Naive thymus-derived CD8-positive, alpha-beta T cell (primary cell): ENCODE results near the gene PFN4. TPM values are rescaled to one million over a fixed set of nuclear protein-coding genes. Genes with fewer than 3 reads are reported as not detected.
A peak's percentile ranks its signal among the peaks of the same experiment; 100 is the strongest.

Experiments
- ATAC-seq, 2 donors: fragments of 150-1000 bp; cut with Tn5 transposase in 1 of 2; sonication (Bioruptor Pico), chemical (Tn5 transposase) in 1 of 2; 1 replicate in 1 of 2; 2 replicates in 1 of 2; pipeline ENCODE4 v1.10.0; 2021; ENCODE audit warnings: mild to moderate bottlenecking in 2 of 2, moderate library complexity in 2 of 2
- POLR2A ChIA-PET: fragments of 350-600 bp; sonication (Branson Sonifier 250); formaldehyde crosslinking; loops from one replicate; lab custom pipeline; 2021; ENCODE audit warnings: antibody characterized with exemption; lab: Charles Lee
- DNase-seq, 10 donors: peaks; one replicate each; pipeline versions ENCODE4 v3.0.0 to v3.0.0-alpha.2; 2020 to 2022
- H3K27ac Mint-ChIP-seq, 10 donors: one replicate each; pipeline ENCODE4 v1.8.0; 2020 to 2022; ENCODE audit warnings: mild to moderate bottlenecking in 10 of 10, mixed read lengths in 10 of 10, moderate library complexity in 4 of 10, inconsistent platforms in 1 of 10
- H3K27me3 Mint-ChIP-seq, 5 donors: one replicate each; pipeline ENCODE4 v1.8.0; 2021 to 2022; ENCODE audit warnings: mixed read lengths in 5 of 5
- H3K36me3 Mint-ChIP-seq, 3 donors: one replicate each; pipeline ENCODE4 v1.8.0; 2020 to 2022; ENCODE audit warnings: mixed read lengths in 3 of 3, mild to moderate bottlenecking in 2 of 3, inconsistent platforms in 1 of 3
- H3K4me1 Mint-ChIP-seq, 4 donors: one replicate each; pipeline ENCODE4 v1.8.0; 2021 to 2022; ENCODE audit warnings: mixed read lengths in 4 of 4
- H3K4me3 Mint-ChIP-seq, 10 donors: one replicate each; pipeline ENCODE4 v1.8.0; 2020 to 2022; ENCODE audit warnings: mild to moderate bottlenecking in 10 of 10, mixed read lengths in 10 of 10, moderate library complexity in 6 of 10, inconsistent platforms in 1 of 10
- H3K9me3 Mint-ChIP-seq, 9 donors: one replicate each; pipeline ENCODE4 v1.8.0; 2020 to 2022; ENCODE audit warnings: mixed read lengths in 9 of 9, mild to moderate bottlenecking in 3 of 9, inconsistent platforms in 1 of 9, moderate library complexity in 1 of 9
- polyA plus RNA-seq, 3 donors: library from polyadenylated mRNA; unstranded; fragments of 300-500 nt; fragmentation: Illumina TruSeq; gene quantifications; one replicate each; pipeline ENCODE4 v1.2.3, GENCODE V29; 2021
- total RNA-seq, 8 experiments: library from RNA in 2 of 8; stranded (reverse) in 2 of 8; gene quantifications; one replicate each; pipeline ENCODE4 v1.2.3 and lab custom pipeline; 2021 to 2026

The PFN4 gene, protein sequence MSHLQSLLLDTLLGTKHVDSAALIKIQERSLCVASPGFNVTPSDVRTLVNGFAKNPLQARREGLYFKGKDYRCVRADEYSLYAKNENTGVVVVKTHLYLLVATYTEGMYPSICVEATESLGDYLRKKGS
- total RNA-seq (not detected), polyA plus RNA-seq (not detected), total RNA-seq (lab: John Stamatoyannopoulos, UW) (0 to 0.98 (median 0.34) reads per million in 6 experiments)

DNA sequence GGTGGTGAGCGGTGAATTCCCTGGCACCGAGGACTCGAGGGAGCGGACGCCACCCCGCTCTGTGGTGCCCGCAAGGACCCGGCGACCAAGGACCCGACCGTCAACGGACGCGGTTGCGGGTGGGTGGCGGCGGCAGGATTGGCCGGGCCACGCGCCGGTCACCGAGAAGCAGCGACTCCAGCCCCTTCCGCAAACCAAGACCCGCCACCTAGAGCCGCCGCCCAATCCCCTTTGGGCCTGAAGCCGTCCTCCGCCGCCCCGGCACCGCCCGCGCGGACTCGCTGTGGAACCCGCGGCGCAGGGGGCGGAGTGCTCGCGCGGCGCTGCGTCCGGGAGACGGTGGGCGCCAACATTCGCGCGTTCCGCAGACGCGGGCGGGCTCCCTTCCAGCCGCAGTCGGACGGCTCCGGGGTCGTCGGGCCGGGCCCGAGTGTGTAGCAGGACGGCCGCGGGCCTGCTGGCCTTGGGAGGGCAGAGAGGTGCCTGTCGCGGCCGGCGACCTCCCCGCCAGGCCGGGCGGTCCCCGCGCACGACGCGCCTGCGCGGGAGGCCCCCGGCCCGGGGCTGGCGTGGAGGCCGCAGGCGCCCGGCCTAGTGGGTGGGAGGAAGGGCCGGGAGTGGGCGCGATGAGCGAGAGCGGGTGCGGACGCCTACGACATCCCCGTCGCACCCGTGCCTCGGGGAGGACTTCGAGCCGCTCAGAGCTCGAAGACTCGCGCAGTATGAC, at the start of gene PFN4, which contains the start of gene FAM228B:
Gene PFN4 (minus strand): TSS at position 140 of the 727 bp plus-strand sequence. CDS start 799 bp downstream, outside the sequence.
Gene FAM228B (plus strand): TSS at position 275 of the 727 bp plus-strand sequence. CDS start 893 bp downstream, outside the sequence.
- DNase-seq (peak; percentile 28 to 73 (median 52)), ATAC-seq (peak; percentile 90 to 93)
- Mint-ChIP-seq H3K27me3 (no peaks in the 10 kb centered on the region), H3K36me3 (no peaks in the 10 kb centered on the region), H3K9me3 (no peaks in the 10 kb centered on the region), H3K4me1 (peaks cover 8 to 22% (median 14%) of the 10 kb centered on the region in 4 donors), H3K4me3 (peak within 1 kb of the TSS; percentile 78 to 91 (median 87)), H3K27ac (peak within 1 kb of the TSS; percentile 61 to 93 (median 88))
- POLR2A ChIA-PET: interaction anchor here (0.8 to 2.3 kb wide), 4 partner anchors 13 to 236 kb away, joined by 3 to 10 read pairs (median 3); partner anchors contain the start of genes ATAD2B and WDCP

DNA sequence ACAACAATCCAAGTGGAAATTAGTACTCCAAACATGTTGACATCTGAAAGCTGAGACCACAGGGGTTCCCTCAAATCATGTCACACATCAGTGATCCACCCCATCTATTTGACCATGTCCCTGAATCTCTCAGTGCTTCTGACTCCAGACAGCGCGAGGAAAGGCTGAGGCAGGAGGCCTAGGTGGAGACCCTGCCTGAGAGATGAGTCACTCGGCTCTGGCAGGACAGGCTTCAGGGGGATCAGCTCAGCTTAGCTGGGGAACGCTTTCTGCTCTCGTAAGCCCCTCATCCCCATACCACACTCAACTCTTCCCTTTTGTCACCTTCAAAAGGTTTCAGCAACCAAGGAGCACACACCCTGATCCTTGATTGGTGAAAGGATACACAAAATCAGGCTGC, 45.9 kb upstream of the PFN4 start:
- Mint-ChIP-seq H3K36me3 (peaks cover 3 to 11% (median 7%) of the 10 kb centered on the region in 3 donors), H3K4me1 (peaks cover 0 to 3% (median 1%) of the 10 kb centered on the region in 4 donors), H3K27ac (no peak overlapping the region), H3K9me3 (peaks cover 0 to 2% (median 0%) of the 10 kb centered on the region in 9 donors), H3K4me3 (no peak overlapping the region), H3K27me3 (peaks cover 3 to 12% (median 4%) of the 10 kb centered on the region in 5 donors)
- ATAC-seq (no peak), DNase-seq (no peak)
- POLR2A ChIA-PET: no interaction called here

DNA sequence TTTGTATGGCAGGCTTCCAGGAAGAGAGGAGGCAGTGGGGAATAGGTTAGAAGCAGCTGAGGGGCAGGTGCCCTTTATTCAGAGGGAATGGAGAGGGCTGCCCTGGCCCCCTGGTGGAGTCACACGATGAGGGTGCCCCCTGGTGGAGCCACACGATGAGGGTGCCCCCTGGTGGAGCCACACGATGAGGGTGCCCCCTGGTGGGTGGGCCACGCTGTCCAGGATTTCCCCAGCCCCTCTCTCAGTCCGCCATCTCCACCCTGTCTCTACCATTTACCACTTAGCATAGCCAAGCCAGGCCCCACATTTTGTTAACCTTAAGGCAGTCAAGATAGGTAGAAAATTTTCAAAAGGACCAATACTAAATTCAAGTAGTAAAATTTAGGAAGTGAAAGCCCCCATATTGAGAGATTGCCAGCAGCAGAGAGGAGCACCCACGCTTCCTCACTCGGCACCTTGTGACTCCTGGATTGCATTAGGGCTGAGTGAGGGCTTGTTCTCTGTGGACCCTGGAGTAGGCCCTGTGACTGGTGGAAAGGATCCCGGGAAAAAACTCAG, 41.4 kb upstream of the PFN4 start:
- H3K9me3 Mint-ChIP-seq: peaks cover 0 to 9% (median 0%) of the 10 kb centered on the region in 9 donors
- peaks cover 0 to 3% (median 2%) of the 10 kb centered on the region in 4 donors for H3K4me1 Mint-ChIP-seq
- H3K4me3 Mint-ChIP-seq: no peak overlapping the region
- no peak overlapping the region for H3K27ac Mint-ChIP-seq
- ATAC-seq: peak; percentile 64 to 80
- peak in 9 of 10 donors; percentile 6 to 49 (median 25) for DNase-seq
- H3K36me3 Mint-ChIP-seq: peaks cover 0 to 20% (median 20%) of the 10 kb centered on the region in 3 donors
- POLR2A ChIA-PET: no interaction called here
- H3K27me3 Mint-ChIP-seq: peaks cover 0 to 3% (median 0%) of the 10 kb centered on the region in 5 donors

DNA sequence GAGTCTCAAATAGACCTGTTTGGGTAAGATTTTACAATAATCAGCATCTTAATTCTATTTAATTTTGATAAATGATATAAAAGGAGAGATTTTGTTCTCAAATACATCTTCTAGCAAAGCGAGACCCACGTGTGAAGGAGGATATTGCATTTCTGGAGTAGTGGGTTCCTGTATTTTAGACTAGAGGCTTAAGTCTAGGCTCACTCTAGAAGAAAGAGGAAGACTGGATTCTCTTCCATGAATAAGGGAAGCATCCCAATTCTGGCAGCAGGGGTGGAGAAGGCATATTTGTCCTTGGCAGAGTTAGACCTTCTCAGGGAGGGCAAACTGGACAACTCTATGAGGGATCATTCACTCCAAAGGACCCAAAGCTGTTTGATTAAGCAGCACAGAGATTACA, 40.5 kb upstream of the PFN4 start:
- H3K9me3 Mint-ChIP-seq: peaks cover 0 to 9% (median 0%) of the 10 kb centered on the region in 9 donors
- DNase-seq (no peak), ATAC-seq (no peak)
- H3K4me3 Mint-ChIP-seq: no peak overlapping the region
- H3K27ac Mint-ChIP-seq: no peak overlapping the region
- peaks cover 0 to 3% (median 2%) of the 10 kb centered on the region in 4 donors for H3K4me1 Mint-ChIP-seq
- POLR2A ChIA-PET: no interaction called here
- H3K27me3 Mint-ChIP-seq: peaks cover 0 to 3% (median 0%) of the 10 kb centered on the region in 5 donors
- H3K36me3 Mint-ChIP-seq: peaks cover 5 to 24% (median 22%) of the 10 kb centered on the region in 3 donors

DNA sequence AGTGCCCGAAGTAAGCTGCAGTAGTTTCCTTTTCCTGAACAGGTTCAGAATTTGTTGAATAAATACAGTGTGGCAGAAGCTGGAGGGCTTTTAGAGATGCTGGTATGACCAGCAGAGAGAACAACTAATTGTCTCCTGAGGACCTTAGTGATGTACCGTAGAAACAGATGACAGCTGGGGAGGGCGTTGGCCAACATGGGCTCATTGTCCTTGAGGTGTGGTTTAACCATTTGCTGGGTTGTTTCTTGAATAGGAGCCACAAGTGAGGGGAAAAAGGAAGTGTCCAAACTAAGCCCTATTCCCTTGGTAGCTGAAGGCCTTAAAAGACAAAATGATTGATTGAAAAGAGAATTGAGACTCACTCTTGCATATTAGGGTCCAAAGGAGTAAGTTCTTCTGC, 40.1 kb upstream of the PFN4 start:
- no peak for ATAC-seq
- no peak for DNase-seq
- Mint-ChIP-seq H3K4me1 (peaks cover 0 to 3% (median 2%) of the 10 kb centered on the region in 4 donors), H3K27ac (no peak overlapping the region), H3K27me3 (peaks cover 0 to 3% (median 0%) of the 10 kb centered on the region in 5 donors), H3K9me3 (peaks cover 0 to 9% (median 0%) of the 10 kb centered on the region in 9 donors), H3K36me3 (peaks cover 5 to 28% (median 22%) of the 10 kb centered on the region in 3 donors), H3K4me3 (no peak overlapping the region)
- POLR2A ChIA-PET: interaction anchor here (0.6 kb wide), 1 partner anchor 45 kb away, joined by 3 read pairs; no protein-coding TSS in a partner anchor

DNA sequence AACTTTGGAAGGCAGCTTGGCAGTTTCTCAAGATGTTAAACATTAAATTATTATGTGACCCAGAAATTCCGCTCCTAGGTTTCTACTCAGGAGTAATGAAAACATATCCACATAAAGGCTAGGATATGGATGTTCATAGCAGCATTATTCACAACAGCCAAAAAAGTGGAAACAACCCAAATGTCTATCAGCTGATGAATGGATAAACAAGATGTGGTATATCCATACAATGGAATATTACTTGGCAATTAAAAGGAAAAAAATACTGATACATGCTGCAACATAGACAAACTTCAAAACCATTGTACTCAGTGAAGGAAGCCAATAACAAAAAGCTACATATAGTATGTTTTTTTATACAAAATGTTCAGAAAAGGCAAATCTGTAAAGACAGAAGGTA, 39.4 kb upstream of the PFN4 start:
- POLR2A ChIA-PET: interaction anchor here (0.6 kb wide), 1 partner anchor 44 kb away, joined by 3 read pairs; no protein-coding TSS in a partner anchor
- peaks cover 5 to 24% (median 23%) of the 10 kb centered on the region in 3 donors for H3K36me3 Mint-ChIP-seq
- H3K27ac Mint-ChIP-seq: no peak overlapping the region
- DNase-seq (no peak), ATAC-seq (no peak)
- peaks cover 0 to 3% (median 2%) of the 10 kb centered on the region in 4 donors for H3K4me1 Mint-ChIP-seq
- peaks cover 0 to 3% (median 0%) of the 10 kb centered on the region in 5 donors for H3K27me3 Mint-ChIP-seq
- H3K4me3 Mint-ChIP-seq: no peak overlapping the region
- peaks cover 0 to 9% (median 0%) of the 10 kb centered on the region in 9 donors for H3K9me3 Mint-ChIP-seq

DNA sequence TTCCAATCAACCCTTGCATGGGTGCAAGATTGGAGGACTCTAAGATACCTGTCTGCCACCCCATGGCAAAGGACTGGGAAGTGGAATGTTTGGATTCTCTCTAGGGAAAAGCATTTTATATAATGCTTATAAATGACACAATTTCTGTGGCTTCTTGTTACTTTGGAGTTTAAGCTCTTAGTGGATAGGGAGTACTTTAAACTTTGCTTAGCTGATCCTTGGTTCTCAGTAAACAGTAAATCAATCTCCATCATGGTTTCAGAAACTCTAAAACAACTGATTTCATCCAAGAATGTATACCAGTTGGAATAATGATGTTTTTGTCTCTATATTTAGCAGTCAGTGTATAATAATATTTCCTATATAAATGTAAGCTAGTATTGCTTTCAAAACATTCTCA, 37.6 kb upstream of the PFN4 start:
- POLR2A ChIA-PET: no interaction called here

DNA sequence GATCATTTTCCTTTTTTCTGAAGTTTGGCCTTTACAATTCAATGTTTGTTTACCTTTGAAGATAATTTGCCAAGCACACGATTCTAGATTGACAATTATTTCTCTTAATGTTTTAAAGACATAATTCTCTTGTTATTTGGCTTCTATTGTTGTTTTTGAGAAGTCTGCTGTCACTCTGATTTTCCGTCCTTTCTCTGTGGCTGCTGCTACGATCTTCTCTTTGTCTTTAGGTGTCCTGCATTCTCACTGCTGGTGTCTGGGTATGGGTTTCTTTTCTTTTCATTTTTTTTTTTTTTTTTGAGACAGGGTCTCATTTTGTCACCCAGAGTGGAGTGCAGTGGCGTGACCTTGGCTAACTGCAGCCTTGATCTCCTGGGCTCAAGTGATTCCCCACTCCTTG, 36.6 kb upstream of the PFN4 start:
- peaks cover 0 to 3% (median 0%) of the 10 kb centered on the region in 5 donors for H3K27me3 Mint-ChIP-seq
- H3K4me3 Mint-ChIP-seq: no peak overlapping the region
- DNase-seq (no peak), ATAC-seq (no peak)
- no peak overlapping the region for H3K27ac Mint-ChIP-seq
- peaks cover 0 to 9% (median 0%) of the 10 kb centered on the region in 9 donors for H3K9me3 Mint-ChIP-seq
- peaks cover 0 to 3% (median under 1%) of the 10 kb centered on the region in 4 donors for H3K4me1 Mint-ChIP-seq
- POLR2A ChIA-PET: no interaction called here
- peaks cover 5 to 33% (median 30%) of the 10 kb centered on the region in 3 donors for H3K36me3 Mint-ChIP-seq

More for the DNA sequence above, 37.6 kb upstream of the PFN4 start:
- no peak overlapping the region for H3K4me3 Mint-ChIP-seq
- H3K36me3 Mint-ChIP-seq: peaks cover 5 to 33% (median 28%) of the 10 kb centered on the region in 3 donors
- ATAC-seq (no peak), DNase-seq (no peak)
- peaks cover 0 to 3% (median 2%) of the 10 kb centered on the region in 4 donors for H3K4me1 Mint-ChIP-seq
- H3K27ac Mint-ChIP-seq: no peak overlapping the region
- peaks cover 0 to 3% (median 0%) of the 10 kb centered on the region in 5 donors for H3K27me3 Mint-ChIP-seq
- peaks cover 0 to 9% (median 0%) of the 10 kb centered on the region in 9 donors for H3K9me3 Mint-ChIP-seq

DNA sequence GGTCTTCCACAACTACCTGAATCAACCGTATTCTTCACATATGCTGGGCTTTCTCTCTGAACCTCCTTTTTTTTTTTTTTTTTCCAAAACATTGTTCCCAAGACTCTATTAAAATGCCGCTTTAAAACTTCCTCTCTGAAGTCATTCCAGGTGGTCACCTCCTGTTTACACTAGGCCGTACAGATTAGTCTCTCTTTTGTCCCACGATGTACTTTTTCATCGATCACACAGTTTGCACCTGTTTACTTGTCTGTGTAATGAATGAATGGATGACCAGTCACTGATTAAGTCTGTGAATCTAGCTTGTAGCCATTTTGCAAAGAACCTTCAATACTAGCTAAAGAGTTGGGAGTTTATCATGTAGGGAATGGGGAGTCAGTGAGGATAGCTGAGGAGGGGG, 35.0 kb upstream of the PFN4 start:
- DNase-seq: no peak
- H3K27ac Mint-ChIP-seq: no peak overlapping the region
- H3K9me3 Mint-ChIP-seq: peaks cover 0 to 9% (median 0%) of the 10 kb centered on the region in 9 donors
- no peak for ATAC-seq
- H3K36me3 Mint-ChIP-seq: peaks cover 5 to 33% (median 33%) of the 10 kb centered on the region in 3 donors
- H3K4me1 Mint-ChIP-seq: no peaks in the 10 kb centered on the region
- no peak overlapping the region for H3K4me3 Mint-ChIP-seq
- POLR2A ChIA-PET: interaction anchor here (0.5 kb wide), 1 partner anchor 28 kb away, joined by 3 read pairs; no protein-coding TSS in a partner anchor
- H3K27me3 Mint-ChIP-seq: peaks cover 0 to 3% (median 0%) of the 10 kb centered on the region in 5 donors

DNA sequence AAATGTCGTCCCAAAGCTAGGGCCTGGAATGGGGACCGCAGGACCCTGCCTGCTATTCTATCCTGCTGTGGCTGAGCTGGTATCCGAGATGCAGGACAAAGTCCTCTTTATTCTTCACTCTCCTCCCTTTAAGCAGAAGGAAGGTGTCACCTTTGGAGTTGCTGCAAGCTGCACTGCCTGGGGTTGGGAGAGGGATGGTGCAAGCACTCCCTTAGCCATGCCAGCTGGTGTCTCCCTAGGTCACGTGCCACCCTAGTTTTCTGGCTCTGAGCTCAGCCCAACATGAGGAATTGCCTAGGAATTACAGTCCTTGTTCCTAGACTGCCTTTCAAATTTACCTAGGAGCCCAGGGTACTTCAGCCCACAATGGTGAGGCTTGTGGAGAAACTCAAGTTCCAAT, 30.3 kb upstream of the PFN4 start:
- ATAC-seq (no peak), DNase-seq (no peak)
- H3K4me3 Mint-ChIP-seq: no peak overlapping the region
- peaks cover 14 to 40% (median 39%) of the 10 kb centered on the region in 3 donors for H3K36me3 Mint-ChIP-seq
- H3K4me1 Mint-ChIP-seq: no peaks in the 10 kb centered on the region
- H3K9me3 Mint-ChIP-seq: peaks cover 2 to 13% (median 8%) of the 10 kb centered on the region in 9 donors
- H3K27me3 Mint-ChIP-seq: peaks cover 0 to 3% (median 0%) of the 10 kb centered on the region in 5 donors
- POLR2A ChIA-PET: no interaction called here
- no peak overlapping the region for H3K27ac Mint-ChIP-seq

DNA sequence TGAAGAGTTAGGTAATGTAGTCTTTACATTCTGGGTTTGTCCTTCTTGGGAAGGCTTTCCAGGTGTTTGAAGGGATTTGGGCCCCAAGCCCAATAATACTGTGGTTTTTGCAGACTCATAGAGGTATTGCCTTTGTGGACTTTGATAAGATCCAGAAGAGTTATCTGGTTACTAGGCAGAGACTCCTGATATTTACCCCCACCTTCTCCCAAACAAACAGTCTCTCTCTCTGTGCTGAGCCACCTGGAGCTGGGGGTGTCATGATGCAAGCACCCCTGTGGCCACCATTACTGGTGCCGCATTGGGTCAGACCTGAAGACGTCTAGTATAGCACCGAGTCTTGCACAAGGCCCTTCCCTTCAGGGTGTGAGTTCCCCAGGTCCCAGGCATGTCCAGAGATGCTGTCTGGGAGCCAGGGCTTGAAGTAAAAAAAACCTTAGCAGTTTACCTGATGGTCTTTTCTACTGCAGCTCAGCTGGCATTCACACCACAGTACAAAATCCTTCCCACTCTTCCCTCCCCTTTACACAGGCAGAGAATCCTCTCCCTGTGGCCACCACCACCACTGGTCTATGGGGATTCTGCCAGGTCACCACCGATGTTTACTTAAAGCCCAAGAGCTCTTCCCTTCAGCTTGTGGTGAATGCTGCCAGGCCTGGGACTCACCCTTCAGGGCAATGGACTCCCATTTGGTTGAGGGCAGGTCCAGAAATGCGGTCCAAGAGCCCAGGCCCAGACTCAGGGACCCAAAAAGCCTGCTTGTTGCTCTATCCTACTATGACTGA, 29.5 kb upstream of the PFN4 start:
- H3K9me3 Mint-ChIP-seq: peaks cover 2 to 20% (median 14%) of the 10 kb centered on the region in 9 donors
- DNase-seq: no peak
- no peak for ATAC-seq
- no peaks in the 10 kb centered on the region for H3K4me1 Mint-ChIP-seq
- H3K27ac Mint-ChIP-seq: peak overlapping the region in 2 of 10 donors; percentile 20 to 59
- POLR2A ChIA-PET: no interaction called here
- H3K36me3 Mint-ChIP-seq: peaks cover 23 to 45% (median 41%) of the 10 kb centered on the region in 3 donors
- no peaks in the 10 kb centered on the region for H3K27me3 Mint-ChIP-seq
- no peak overlapping the region for H3K4me3 Mint-ChIP-seq
